Neuron (in vitro differentiated cells): Measurements from ENCODE around the gene TRMT10B.
"Not testable (repeated sequence)": the region's sequence is repeated elsewhere in the genome, so short reads cannot be mapped to it uniquely, and the experiment has no call there.

Experiments used
- H2AFZ ChIP-seq: one replicate; pipeline ENCODE4 v1.6.1; 2013; ENCODE audit warnings: low read depth, mild to moderate bottlenecking, inconsistent platforms, low read length, moderate library complexity
- H3K27me3 ChIP-seq: one replicate; pipeline ENCODE4 v1.6.1; 2013; ENCODE audit warnings: low read length; ENCODE audit not compliant: insufficient read depth
- H3K36me3 ChIP-seq: one replicate; pipeline ENCODE4 v1.6.1; 2013; ENCODE audit warnings: low read length; ENCODE audit not compliant: insufficient read depth
- H3K4me1 ChIP-seq: one replicate; pipeline ENCODE4 v1.6.1; 2013; ENCODE audit warnings: low read length; ENCODE audit not compliant: insufficient read depth
- H3K4me3 ChIP-seq: 2 replicates; pipeline ENCODE4 v1.5.1; 2013; ENCODE audit warnings: mild to moderate bottlenecking, low read length, moderate library complexity
- H3K9me3 ChIP-seq: one replicate; pipeline ENCODE4 v1.6.1; 2013; ENCODE audit warnings: low read length

The TRMT10B gene

GRCh38 chr9:37732952-37733351 lies 20.7 kb upstream of the TRMT10B start:
- Histone ChIP-seq H3K4me3 (no peak overlapping the region), H3K36me3 (no peaks in the 10 kb centered on the region), H3K9me3 (no peaks in the 10 kb centered on the region), H3K27me3 (peaks cover 36% of the 10 kb centered on the region), H3K4me1 (no peaks in the 10 kb centered on the region), H2AFZ (no peak overlapping the region)

- H3K27me3 ChIP-seq = peaks cover 12% of the 10 kb centered on the region
- no peak overlapping the region for H3K4me3 ChIP-seq
- peaks cover 8% of the 10 kb centered on the region for H3K4me1 ChIP-seq
- no peaks in the 10 kb centered on the region for H3K9me3 ChIP-seq
- H2AFZ ChIP-seq = no peak overlapping the region
- H3K36me3 ChIP-seq = no peaks in the 10 kb centered on the region
These were observed 14.4 kb upstream of the TRMT10B start for GRCh38 chr9:37739222-37739621.

- H3K36me3 ChIP-seq = no peaks in the 10 kb centered on the region
- H3K27me3 ChIP-seq = peaks cover 10% of the 10 kb centered on the region
- no peak overlapping the region for H2AFZ ChIP-seq
- no peaks in the 10 kb centered on the region for H3K9me3 ChIP-seq
- peaks cover 8% of the 10 kb centered on the region for H3K4me1 ChIP-seq
- no peak overlapping the region for H3K4me3 ChIP-seq
These were observed 13.5 kb upstream of the TRMT10B start for GRCh38 chr9:37740128-37740527.

- no peak overlapping the region for H2AFZ ChIP-seq
- H3K4me1 ChIP-seq = peaks cover 8% of the 10 kb centered on the region
- H3K27me3 ChIP-seq = peaks cover 6% of the 10 kb centered on the region
- no peaks in the 10 kb centered on the region for H3K9me3 ChIP-seq
- H3K36me3 ChIP-seq = no peaks in the 10 kb centered on the region
- H3K4me3 ChIP-seq = no peak overlapping the region
These were observed 12.8 kb upstream of the TRMT10B start for GRCh38 chr9:37740631-37741328.

GRCh38 chr9:37745970-37746369 lies 7.6 kb upstream of the TRMT10B start:
- H3K9me3 ChIP-seq = no peaks in the 10 kb centered on the region
- H3K36me3 ChIP-seq = no peaks in the 10 kb centered on the region
- no peak overlapping the region for H2AFZ ChIP-seq
- peaks cover 2% of the 10 kb centered on the region for H3K27me3 ChIP-seq
- no peak overlapping the region for H3K4me3 ChIP-seq
- peaks cover 8% of the 10 kb centered on the region for H3K4me1 ChIP-seq

- H3K27me3 ChIP-seq = peaks cover 2% of the 10 kb centered on the region
These were observed 6.9 kb upstream of the TRMT10B start for GRCh38 chr9:37746448-37747270.

GRCh38 chr9:37747271-37747753 lies 6.3 kb upstream of the TRMT10B start:
- H3K4me1 ChIP-seq = no peaks in the 10 kb centered on the region
- no peaks in the 10 kb centered on the region for H3K9me3 ChIP-seq
- no peaks in the 10 kb centered on the region for H3K36me3 ChIP-seq
- no peak overlapping the region for H2AFZ ChIP-seq
- peaks cover 2% of the 10 kb centered on the region for H3K27me3 ChIP-seq
- no peak overlapping the region for H3K4me3 ChIP-seq

More at GRCh38 chr9:37746448-37747270, 6.9 kb upstream of the TRMT10B start:
- H3K4me1 ChIP-seq = peaks cover 1% of the 10 kb centered on the region
- no peaks in the 10 kb centered on the region for H3K36me3 ChIP-seq
- no peak overlapping the region for H2AFZ ChIP-seq
- no peak overlapping the region for H3K4me3 ChIP-seq
- H3K9me3 ChIP-seq = no peaks in the 10 kb centered on the region

GRCh38 chr9:37749129-37749528 lies 4.5 kb upstream of the TRMT10B start:
- Histone ChIP-seq H3K27me3 (peaks cover 2% of the 10 kb centered on the region), H2AFZ (no peak overlapping the region), H3K36me3 (no peaks in the 10 kb centered on the region), H3K9me3 (no peaks in the 10 kb centered on the region), H3K4me3 (no peak overlapping the region), H3K4me1 (no peaks in the 10 kb centered on the region)

GRCh38 chr9:37751186-37751585 lies 2.4 kb upstream of the TRMT10B start:
- no peak overlapping the region for H2AFZ ChIP-seq
- H3K9me3 ChIP-seq = no peaks in the 10 kb centered on the region
- no peaks in the 10 kb centered on the region for H3K36me3 ChIP-seq
- no peaks in the 10 kb centered on the region for H3K27me3 ChIP-seq
- no peaks in the 10 kb centered on the region for H3K4me1 ChIP-seq
- H3K4me3 ChIP-seq = no peak overlapping the region

- not testable (repeated sequence) for H3K4me1 ChIP-seq, H2AFZ ChIP-seq, H3K9me3 ChIP-seq, H3K36me3 ChIP-seq, H3K27me3 ChIP-seq, H3K4me3 ChIP-seq
These were observed 1.9 kb upstream of the TRMT10B start for GRCh38 chr9:37751704-37752103.

- H3K27me3 ChIP-seq, H3K4me3 ChIP-seq, H2AFZ ChIP-seq, H3K9me3 ChIP-seq, H3K4me1 ChIP-seq, H3K36me3 ChIP-seq: not testable (repeated sequence)
These were observed 1.5 kb upstream of the TRMT10B start for GRCh38 chr9:37752112-37752511.

- H3K27me3 ChIP-seq = no peaks in the 10 kb centered on the region
- no peaks in the 10 kb centered on the region for H3K9me3 ChIP-seq
- H2AFZ ChIP-seq = peak overlapping the region; percentile 79
- no peaks in the 10 kb centered on the region for H3K36me3 ChIP-seq
- peak overlapping the region; percentile 80 for H3K4me3 ChIP-seq
- no peaks in the 10 kb centered on the region for H3K4me1 ChIP-seq
These were observed 740 bp upstream of the TRMT10B start for GRCh38 chr9:37752642-37753488.

GRCh38 chr9:37758747-37759146 lies 5.1 kb downstream of the TRMT10B start:
- Histone ChIP-seq H3K9me3 (no peaks in the 10 kb centered on the region), H3K4me1 (no peaks in the 10 kb centered on the region), H3K27me3 (no peaks in the 10 kb centered on the region), H2AFZ (no peak overlapping the region), H3K4me3 (no peak overlapping the region), H3K36me3 (peaks cover 2% of the 10 kb centered on the region)
